HepG2 (cell line): Measurements from ENCODE around the gene MPHOSPH8. TPM values are rescaled to one million over a fixed set of nuclear protein-coding genes. Genes with fewer than 3 reads are reported as not detected.

Source experiments
- BHLHE40 ChIP-seq: IDR thresholded peaks from 2 replicates; pipeline ENCODE4 v1.6.1; 2011; ENCODE audit warnings: low read length, improper control_type of control experiment
- CHCHD3 ChIP-seq: sonication (generic); formaldehyde crosslinking; IDR thresholded peaks from 2 replicates; pipeline ENCODE4 v1.8.0; 2022; ENCODE audit warnings: mild to moderate bottlenecking, missing genetic modification reagents, moderate library complexity
- JUN ChIP-seq: sonication (generic); formaldehyde crosslinking; IDR thresholded peaks from 2 replicates; pipeline ENCODE4 v1.4.0; 2020; ENCODE audit warnings: mild to moderate bottlenecking, missing genetic modification reagents
- KAT7 ChIP-seq: IDR thresholded peaks from 2 replicates; pipeline ENCODE4 v1.6.1; 2018; ENCODE audit warnings: borderline replicate concordance, missing compliant biosample characterization
- MAZ ChIP-seq, 2 experiments: sonication (generic) in 1 of 2; formaldehyde crosslinking in 1 of 2; IDR thresholded peaks; 2 replicates each; pipeline versions ENCODE4 v1.5.0 to v1.6.1; 2012 to 2020; ENCODE audit warnings: low read depth in 2 of 2, mild to moderate bottlenecking in 2 of 2, borderline replicate concordance in 1 of 2, improper control_type of control experiment in 1 of 2, low read length in 1 of 2, missing genetic modification reagents in 1 of 2, moderate library complexity in 1 of 2
- MTA1 ChIP-seq: sonication (generic); formaldehyde crosslinking; IDR thresholded peaks from 2 replicates; pipeline ENCODE4 v1.4.0; 2020; ENCODE audit warnings: missing genetic modification reagents, mild to moderate bottlenecking, borderline replicate concordance
- NR0B2 ChIP-seq: sonication (generic); formaldehyde crosslinking; IDR thresholded peaks from 2 replicates; pipeline ENCODE4 v1.4.0; 2020; ENCODE audit warnings: mild to moderate bottlenecking, missing genetic modification reagents
- PRDM15 ChIP-seq: sonication (generic); formaldehyde crosslinking; IDR thresholded peaks from 2 replicates; pipeline ENCODE4 v1.4.0; 2020; ENCODE audit warnings: missing genetic modification reagents
- RBM39 ChIP-seq: fragments of 200-400 bp; formaldehyde crosslinking; IDR thresholded peaks from one replicate; pipeline ENCODE4 v1.6.1; 2018; ENCODE audit warnings: antibody characterized with exemption, mild to moderate bottlenecking, low read depth, low read length; ENCODE audit not compliant: poor library complexity, severe bottlenecking
- RFXAP ChIP-seq: sonication (generic); formaldehyde crosslinking; IDR thresholded peaks from 2 replicates; pipeline ENCODE4 v1.4.0; 2020; ENCODE audit warnings: missing genetic modification reagents, borderline replicate concordance
- SALL2 ChIP-seq: sonication (generic); formaldehyde crosslinking; IDR thresholded peaks from 2 replicates; pipeline ENCODE4 v1.8.1; 2023; ENCODE audit warnings: mild to moderate bottlenecking, missing genetic modification reagents, inconsistent platforms
- SETDB1 ChIP-seq: sonication (generic); formaldehyde crosslinking; IDR thresholded peaks from 2 replicates; pipeline ENCODE4 v1.5.1; 2020; ENCODE audit warnings: missing genetic modification reagents, mild to moderate bottlenecking, borderline replicate concordance
- ZNF234 ChIP-seq: sonication (generic); formaldehyde crosslinking; conservative IDR thresholded peaks from 2 replicates; pipeline ENCODE4 v1.5.1; 2020; ENCODE audit warnings: mild to moderate bottlenecking, missing genetic modification reagents
- ZNF33B ChIP-seq: sonication (generic); formaldehyde crosslinking; IDR thresholded peaks from 2 replicates; pipeline ENCODE4 v1.5.1; 2020; ENCODE audit warnings: mild to moderate bottlenecking, missing genetic modification reagents
- ZNF362 ChIP-seq: sonication (generic); formaldehyde crosslinking; IDR thresholded peaks from 2 replicates; pipeline ENCODE4 v1.4.0; 2020; ENCODE audit warnings: missing genetic modification reagents, mild to moderate bottlenecking, borderline replicate concordance
- ZNF691 ChIP-seq: sonication (generic); formaldehyde crosslinking; IDR thresholded peaks from 2 replicates; pipeline ENCODE4 v1.4.0; 2020; ENCODE audit warnings: missing genetic modification reagents, low read depth, mild to moderate bottlenecking, borderline replicate concordance
- ZNF766 ChIP-seq: sonication (generic); formaldehyde crosslinking; IDR thresholded peaks from 2 replicates; pipeline ENCODE4 v1.5.0; 2020; ENCODE audit warnings: missing genetic modification reagents, borderline replicate concordance
- ZUFSP ChIP-seq: sonication (generic); formaldehyde crosslinking; IDR thresholded peaks from 2 replicates; pipeline ENCODE4 v1.9.0; 2021; ENCODE audit warnings: missing genetic modification reagents, mild to moderate bottlenecking, borderline replicate concordance
- polyA plus RNA-seq, 8 experiments: library from polyadenylated mRNA; depleted of rRNA in 3 of 8; stranded (reverse) in 7 of 8; unstranded in 1 of 8; fragments of >200 nt; fragmentation: Illumina TruSeq in 4 of 8; extraction: Trizol in 4 of 8; gene quantifications; 2 replicates each; pipeline versions ENCODE4 v1.2.1 to v1.2.3, GENCODE V29; 2011 to 2016; ENCODE audit warnings: low read depth in 4 of 8, missing spikeins in 1 of 8, mixed read lengths in 1 of 8; ENCODE audit not compliant: insufficient read depth in 1 of 8
- total RNA-seq, 5 experiments: library from RNA; depleted of rRNA; stranded (reverse); fragments of >200 nt; fragmentation: Illumina TruSeq; extraction: Trizol; gene quantifications; 2 replicates each; pipeline ENCODE4 v1.2.3, GENCODE V29; 2016; ENCODE audit warnings: low read depth in 1 of 5

Gene MPHOSPH8
- total and polyA plus RNA-seq, 2 of the 13 experiments (the other 11 are each of a cell fraction or from before 2014, with no cell fraction given), result 17.3 to 20.9 TPM

GRCh38 chr13:19601749-19602725, 31.4 kb upstream of the MPHOSPH8 start (continued):
- TF ChIP-seq ZNF691 (CRISPR knock-in tag) (peak; percentile 88), NR0B2 (CRISPR knock-in tag) (peak; percentile 79), JUN (peak; percentile 39; the same call in 1 of the 2 replicates), MAZ (IDR thresholded peaks at IDR 0.05; ENCODE audit: borderline replicate concordance, low read depth, low read length) (no peak; the same call in 1 of the 2 replicates), MAZ (CRISPR knock-in tag; IDR thresholded peaks at IDR 0.05; ENCODE audit: low read depth) (peak; percentile 65), RBM39 (peak; percentile 48), BHLHE40 (peak; percentile 39; the same call in 1 of the 2 replicates), ZNF33B (CRISPR knock-in tag) (0 out of 2 replicates have a peak, but pooled peaks have one; percentile 55), ZNF234 (no peak), RFXAP (CRISPR knock-in tag) (peak; percentile 39; the same call in 1 of the 2 replicates), MTA1 (peak; percentile 86; the same call in 1 of the 2 replicates), CHCHD3 (CRISPR knock-in tag) (peak; percentile 61), ZUFSP (CRISPR knock-in tag) (no peak), SETDB1 (CRISPR knock-in tag) (no peak), PRDM15 (CRISPR knock-in tag) (peak; percentile 65), KAT7 (CRISPR knock-in tag) (peak; percentile 63; the same call in 1 of the 2 replicates), ZNF766 (CRISPR knock-in tag) (peak; percentile 81), ZNF362 (peak; percentile 30; the same call in 1 of the 2 replicates), SALL2 (0 out of 2 replicates have a peak, but pooled peaks have one; percentile 13)
